A549 (cell line): ENCODE results near the gene BCOR. TPM values are rescaled to one million over a fixed set of nuclear protein-coding genes. Genes with fewer than 3 reads are reported as not detected.

Experiments
- ATAC-seq, 2 experiments: fragments of 200-7000 bp in 1 of 2; fragments of >200 bp in 1 of 2; cut with Nextera tagmentation in 1 of 2; cut with Tn5 transposase in 1 of 2; 3 replicates each; pipeline versions ENCODE4 v1.8.0 to v1.9.1; 2018 to 2020; ENCODE audit warnings: mild to moderate bottlenecking in 1 of 2, moderate library complexity in 1 of 2
- CTCF ChIA-PET: fragments of 300-600 bp; sonication (Branson Sonifier 250); formaldehyde crosslinking; extraction: SDS; loops from one replicate; lab custom pipeline; 2021; ENCODE audit warnings: antibody characterized with exemption, inconsistent platforms; lab: Yijun Ruan, JAX
- POLR2A ChIA-PET: fragments of 350-600 bp; formaldehyde crosslinking; extraction: SDS; loops from one replicate; lab custom pipeline; 2021; ENCODE audit warnings: antibody characterized with exemption, inconsistent platforms; lab: Yijun Ruan, JAX
- DNase-seq, 2 experiments: peaks; one replicate each; pipeline versions ENCODE4 v3.0.0 to v3.0.0-alpha.2; 2011 to 2016; ENCODE audit warnings: low read depth in 1 of 2, low spot score in 1 of 2
- FAIRE-seq: peaks from 2 replicates; lab custom pipeline; 2011; peaks lifted over from hg19 to GRCh38; lab: Jason Lieb, UNC
- H3K27ac ChIP-seq, 2 experiments: fragments of >200 bp; sonication (Bioruptor Twin); formaldehyde crosslinking; 3 replicates each; pipeline ENCODE4 v1.5.1; 2016 to 2017
- H3K4me1 ChIP-seq: fragments of >200 bp; sonication (Bioruptor Twin); formaldehyde crosslinking; 3 replicates; pipeline ENCODE4 v1.6.1; 2016
- H3K4me2 ChIP-seq: fragments of >200 bp; sonication (Bioruptor Twin); formaldehyde crosslinking; 3 replicates; pipeline ENCODE4 v1.6.1; 2016
- H3K4me3 ChIP-seq: fragments of >200 bp; sonication (Bioruptor Twin); formaldehyde crosslinking; 3 replicates; pipeline ENCODE4 v1.5.1; 2016
- H3K9me3 ChIP-seq: fragments of >200 bp; sonication (Bioruptor Twin); formaldehyde crosslinking; 3 replicates; pipeline ENCODE4 v1.6.1; 2016
- CEBPB ChIP-seq, 2 experiments: fragments of >200 bp in 1 of 2; sonication (Bioruptor Twin) in 1 of 2; formaldehyde crosslinking in 1 of 2; IDR thresholded peaks; 2 replicates each; pipeline ENCODE4 v1.6.1; 2012 to 2016
- CHD2 ChIP-seq: fragments of 150-350 bp; IDR thresholded peaks from 2 replicates; pipeline ENCODE4 v1.6.1; 2014; ENCODE audit warnings: low read length; ENCODE audit not compliant: partially characterized antibody
- CHD4 ChIP-seq: fragments of 200-600 bp; sonication (generic); IDR thresholded peaks from 2 replicates; pipeline ENCODE4 v1.6.1; 2016; ENCODE audit warnings: antibody characterized with exemption, mild to moderate bottlenecking, borderline replicate concordance
- FOXS1 ChIP-seq: fragments of 250-450 bp; sonication (Bioruptor Pico); IDR thresholded peaks from 2 replicates; pipeline ENCODE4 v1.5.0; 2020; ENCODE audit warnings: mild to moderate bottlenecking, moderate library complexity
- GATA3 ChIP-seq: IDR thresholded peaks from 2 replicates; pipeline ENCODE4 v1.6.1; 2012; ENCODE audit warnings: borderline replicate concordance
- HMGXB4 ChIP-seq: fragments of 250-450 bp; sonication (Bioruptor Pico); IDR thresholded peaks from 2 replicates; pipeline ENCODE4 v1.5.0; 2021; ENCODE audit warnings: mild to moderate bottlenecking, moderate library complexity, borderline replicate concordance
- HOXA7 ChIP-seq: fragments of 250-450 bp; sonication (Bioruptor Pico); IDR thresholded peaks from 2 replicates; pipeline ENCODE4 v1.5.0; 2020; ENCODE audit warnings: mild to moderate bottlenecking, moderate library complexity
- KDM1A ChIP-seq: fragments of 200-600 bp; sonication (generic); IDR thresholded peaks from 2 replicates; pipeline ENCODE4 v1.6.1; 2016; ENCODE audit warnings: low read depth, mild to moderate bottlenecking
- POLR2AphosphoS2 ChIP-seq: conservative IDR thresholded peaks from 2 replicates; pipeline ENCODE4 v1.6.1; 2012; ENCODE audit warnings: low read length, improper control_type of control experiment, inconsistent platforms
- RAD21 ChIP-seq, 2 experiments: fragments of >200 bp in 1 of 2; sonication (Bioruptor Twin) in 1 of 2; formaldehyde crosslinking in 1 of 2; IDR thresholded peaks in 1 of 2; conservative IDR thresholded peaks in 1 of 2; 2 replicates in 1 of 2; 3 replicates in 1 of 2; pipeline ENCODE4 v1.6.1; 2012 to 2018; ENCODE audit warnings: inconsistent platforms in 1 of 2
- RCOR1 ChIP-seq: fragments of 150-350 bp; IDR thresholded peaks from 2 replicates; pipeline ENCODE4 v1.6.1; 2014; ENCODE audit warnings: antibody characterized with exemption, low read length, low read depth
- SMC3 ChIP-seq: fragments of >200 bp; sonication (Bioruptor Twin); formaldehyde crosslinking; IDR thresholded peaks from 3 replicates; pipeline ENCODE4 v1.6.1; 2018; ENCODE audit warnings: inconsistent platforms
- SREBF2 ChIP-seq: fragments of 450-650 bp; IDR thresholded peaks from 2 replicates; pipeline ENCODE4 v1.6.1; 2014; ENCODE audit warnings: mild to moderate bottlenecking, moderate library complexity
- TFCP2L1 ChIP-seq: fragments of 250-450 bp; sonication (Bioruptor Pico); IDR thresholded peaks from 2 replicates; pipeline ENCODE4 v1.5.0; 2021; ENCODE audit warnings: mild to moderate bottlenecking
- USF2 ChIP-seq: fragments of 450-650 bp; IDR thresholded peaks from 2 replicates; pipeline ENCODE4 v1.6.1; 2014; ENCODE audit warnings: antibody characterized with exemption
- WGBS: methylation state at CpG from one replicate; pipeline ENCODE4 v1.1.6; 2017; ENCODE audit errors: missing lambda C conversion rate; 5-methylcytosine and 5-hydroxymethylcytosine counted together
- polyA plus RNA-seq, 4 experiments: library from polyadenylated mRNA; depleted of rRNA in 3 of 4; stranded (reverse); fragments of >200 nt; fragmentation: RNase III in 1 of 4; extraction: RNeasy Plus Mini Kit Qiagen cat#74134 plus additional on column Dnase treatment in 1 of 4; gene quantifications; 2 replicates in 3 of 4; 3 replicates in 1 of 4; pipeline ENCODE4 v1.2.3, GENCODE V29; 2011 to 2017

The BCOR gene
- polyA plus RNA-seq, 2 of the 4 experiments (the other 2 are of a cell fraction): 12.2 to 12.6 TPM

- TF ChIP-seq KDM1A (no peak), CEBPB (IDR thresholded peaks at IDR 0.05) (no peak), POLR2AphosphoS2 (no peak), USF2 (no peak), HOXA7 (CRISPR knock-in tag) (no peak)
- Histone ChIP-seq H3K4me3 (no peak overlapping the region), H3K4me1 (peaks cover 13% of the 10 kb centered on the region; the same call in 2 of the 3 replicates), H3K27ac (no peak overlapping the region), H3K4me2 (no peak overlapping the region), H3K9me3 (no peaks in the 10 kb centered on the region)
- POLR2A ChIA-PET: no interaction called here
- WGBS: 85% methylated on average over 28 of the region's 31 CpGs
- ATAC-seq (no peak), DNase-seq (no peak), FAIRE-seq (no peak)
- CTCF ChIA-PET: interaction anchor here (0.9 to 1.0 kb wide), 2 partner anchors 68 to 351 kb away, joined by 3 read pairs; no protein-coding TSS in a partner anchor
Observed at GRCh38 chrX:40100537-40101429, 3.0 kb upstream of the BCOR start.

GRCh38 chrX:40100141-40100536, 2.4 kb upstream of the BCOR start:
- 82% methylated on average over 21 of the region's 21 CpGs for WGBS
- H3K9me3 ChIP-seq: no peaks in the 10 kb centered on the region
- CTCF ChIA-PET: interaction anchor here (1.0 kb wide), 1 partner anchor 448 kb away, joined by 3 read pairs; no protein-coding TSS in a partner anchor
- peaks cover 16% of the 10 kb centered on the region for H3K4me1 ChIP-seq
- no peak overlapping the region; the same call in 2 of the 3 replicates for H3K4me2 ChIP-seq
- no peak overlapping the region for H3K27ac ChIP-seq
- FAIRE-seq: no peak
- DNase-seq: no peak
- no peak overlapping the region for H3K4me3 ChIP-seq
- POLR2A ChIA-PET: no interaction called here
- ATAC-seq: no peak
- TF ChIP-seq SREBF2 (no peak), HMGXB4 (CRISPR knock-in tag) (no peak), POLR2AphosphoS2 (no peak), CHD2 (no peak), FOXS1 (no peak), CHD4 (no peak), RCOR1 (no peak), GATA3 (no peak), TFCP2L1 (CRISPR knock-in tag) (no peak)

DNA sequence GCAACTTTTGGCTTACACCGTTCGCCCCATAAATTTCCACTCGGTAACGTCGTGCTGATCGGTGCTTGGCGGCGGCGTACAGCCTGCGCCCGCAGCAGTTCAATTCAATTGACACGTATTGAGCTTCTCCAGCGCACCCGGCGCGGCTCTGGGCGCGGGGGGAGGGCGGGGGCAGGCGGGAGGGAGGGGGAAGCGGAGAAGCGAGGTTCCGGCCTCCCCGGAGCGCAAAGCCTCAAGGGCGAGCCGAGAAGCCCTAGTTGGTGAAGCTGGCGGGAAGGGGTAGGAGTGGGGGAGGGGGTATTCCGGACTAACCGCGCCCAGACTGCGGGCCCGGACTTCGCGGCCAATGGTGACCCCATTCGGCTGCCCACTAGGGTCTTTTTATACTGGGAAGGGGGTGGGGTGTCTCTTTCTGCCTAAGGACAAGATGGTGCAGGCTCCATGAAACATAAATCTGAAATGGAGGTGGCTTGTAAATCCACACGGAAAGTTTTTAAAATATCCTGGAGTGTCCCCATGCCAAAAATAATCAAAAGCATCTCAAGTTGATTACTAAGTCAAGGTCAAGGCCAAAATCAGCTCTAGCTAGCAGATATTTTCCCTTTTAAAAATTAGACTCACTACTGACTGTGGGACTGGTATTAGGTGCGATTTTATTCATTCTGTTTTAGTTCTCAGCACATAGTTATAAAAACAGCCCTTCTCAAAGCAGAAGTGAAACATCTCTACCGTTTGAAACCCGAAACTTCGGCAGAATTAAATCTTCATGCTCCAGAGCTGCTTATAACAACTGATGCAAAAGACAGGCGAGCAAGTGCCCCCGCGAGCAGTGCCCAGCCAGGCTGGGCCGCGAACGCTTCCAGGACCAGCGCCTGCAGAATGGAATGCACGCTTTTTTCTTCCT, 1.5 kb upstream of the BCOR start:
- peaks cover 22% of the 10 kb centered on the region for H3K4me1 ChIP-seq
- ATAC-seq (peak; percentile 15 to 38; a peak in 4 of 6 replicates), DNase-seq (peak in 1 of 2 experiments; percentile 28), FAIRE-seq (peak; percentile 96)
- 51% methylated on average over 21 of the region's 49 CpGs for WGBS
- CTCF ChIA-PET: interaction anchor here (1.0 to 2.0 kb wide), 5 partner anchors 58 to 447 kb away, joined by 3 to 6 read pairs (median 3); no protein-coding TSS in a partner anchor
- no peaks in the 10 kb centered on the region for H3K9me3 ChIP-seq
- H3K4me3 ChIP-seq: peak overlapping the region; percentile 84
- H3K27ac ChIP-seq: peak overlapping the region; percentile 98
- H3K4me2 ChIP-seq: peak overlapping the region; percentile 94
- TF ChIP-seq SMC3 (no peak), RAD21 (conservative IDR thresholded peaks at IDR 0.05 in 1 of 2, IDR thresholded peaks at IDR 0.05 in 1 of 2) (0 out of 5 replicates have a peak, but pooled peaks of 1 of the 2 experiments have one; percentile 4), FOXS1 (no peak)
- TF ChIP-seq, all 56 proteins: peak for 1
- POLR2A ChIA-PET: interaction anchor here (0.7 to 4.5 kb wide), 7 partner anchors 9 to 1295 kb away, joined by 4 to 67 read pairs (median 8); no protein-coding TSS in a partner anchor
